HepG2 (cell line): Measurements from ENCODE around the gene WDR87. TPM values are rescaled to one million over a fixed set of nuclear protein-coding genes. Genes with fewer than 3 reads are reported as not detected.

Source experiments
- CEBPZ ChIP-seq: IDR thresholded peaks from 2 replicates; pipeline ENCODE4 v1.6.1; 2012; ENCODE audit warnings: low read length, improper control_type of control experiment
- FOXO1 ChIP-seq: sonication (generic); formaldehyde crosslinking; IDR thresholded peaks from 2 replicates; pipeline ENCODE4 v1.4.0; 2020; ENCODE audit warnings: missing genetic modification reagents
- FUBP1 ChIP-seq: sonication (generic); formaldehyde crosslinking; IDR thresholded peaks from 2 replicates; pipeline ENCODE4 v1.5.1; 2020; ENCODE audit warnings: missing genetic modification reagents, mild to moderate bottlenecking, borderline replicate concordance
- GMEB1 ChIP-seq: sonication (generic); formaldehyde crosslinking; IDR thresholded peaks from 2 replicates; pipeline ENCODE4 v1.5.1; 2020; ENCODE audit warnings: missing genetic modification reagents, mild to moderate bottlenecking, borderline replicate concordance
- KLF9 ChIP-seq: IDR thresholded peaks from 2 replicates; pipeline ENCODE4 v1.6.1; 2016; ENCODE audit warnings: low read depth
- SKIL ChIP-seq: sonication (generic); formaldehyde crosslinking; IDR thresholded peaks from 2 replicates; pipeline ENCODE4 v1.8.0; 2022; ENCODE audit warnings: missing genetic modification reagents, mild to moderate bottlenecking, moderate library complexity, borderline replicate concordance
- SMC3 ChIP-seq: IDR thresholded peaks from 2 replicates; pipeline ENCODE4 v1.6.1; 2011; ENCODE audit warnings: low read length, improper control_type of control experiment
- SUZ12 ChIP-seq: fragments of 150-350 bp; IDR thresholded peaks from 2 replicates; pipeline ENCODE4 v1.6.1; 2014; ENCODE audit warnings: low read depth, low read length
- TEF ChIP-seq: sonication (generic); formaldehyde crosslinking; IDR thresholded peaks from 2 replicates; pipeline ENCODE4 v1.5.0; 2020; ENCODE audit warnings: missing genetic modification reagents
- ZBED4 ChIP-seq: sonication (generic); formaldehyde crosslinking; IDR thresholded peaks from 2 replicates; pipeline ENCODE4 v1.4.0; 2020; ENCODE audit warnings: missing genetic modification reagents, borderline replicate concordance
- ZMYM3 ChIP-seq: sonication (generic); formaldehyde crosslinking; IDR thresholded peaks from 2 replicates; pipeline ENCODE4 v1.5.1; 2020; ENCODE audit warnings: mild to moderate bottlenecking, missing genetic modification reagents
- ZNF850 ChIP-seq: sonication (generic); formaldehyde crosslinking; conservative IDR thresholded peaks from 2 replicates; pipeline ENCODE4 v1.9.0; 2021; ENCODE audit warnings: mild to moderate bottlenecking, missing genetic modification reagents
- ZNF878 ChIP-seq: sonication (generic); formaldehyde crosslinking; IDR thresholded peaks from 2 replicates; pipeline ENCODE4 v1.8.1; 2023; ENCODE audit warnings: mild to moderate bottlenecking, missing genetic modification reagents, moderate library complexity
- polyA plus RNA-seq, 8 experiments: library from polyadenylated mRNA; depleted of rRNA in 3 of 8; stranded (reverse) in 7 of 8; unstranded in 1 of 8; fragments of >200 nt; fragmentation: Illumina TruSeq in 4 of 8; extraction: Trizol in 4 of 8; gene quantifications; 2 replicates each; pipeline versions ENCODE4 v1.2.1 to v1.2.3, GENCODE V29; 2011 to 2016; ENCODE audit warnings: low read depth in 4 of 8, missing spikeins in 1 of 8, mixed read lengths in 1 of 8; ENCODE audit not compliant: insufficient read depth in 1 of 8
- total RNA-seq, 5 experiments: library from RNA; depleted of rRNA; stranded (reverse); fragments of >200 nt; fragmentation: Illumina TruSeq; extraction: Trizol; gene quantifications; 2 replicates each; pipeline ENCODE4 v1.2.3, GENCODE V29; 2016; ENCODE audit warnings: low read depth in 1 of 5

The WDR87 gene
- total and polyA plus RNA-seq, 2 of the 13 experiments (the other 11 are each of a cell fraction or from before 2014, with no cell fraction given) = not detected

GRCh38 chr19:37906869-37907734 is 708 bp upstream of the WDR87 start, which contains the start of gene SIPA1L3 (continued):
- no peak; the same call in 1 of the 2 replicates for TF ChIP-seq ZNF878 (CRISPR knock-in tag)
- no peak for TF ChIP-seq TEF (CRISPR knock-in tag)
- TF ChIP-seq FOXO1 = peak; percentile 25; the same call in 1 of the 2 replicates
- TF ChIP-seq SUZ12 = peak; percentile 87
- TF ChIP-seq ZMYM3 (CRISPR knock-in tag) = no peak
- TF ChIP-seq CEBPZ = no peak
- no peak for TF ChIP-seq SMC3
- no peak for TF ChIP-seq ZBED4
- TF ChIP-seq KLF9 (CRISPR knock-in tag) = peak; percentile 82; the same call in 1 of the 2 replicates
- peak; percentile 90 for TF ChIP-seq GMEB1
- no peak for TF ChIP-seq FUBP1
- no peak for TF ChIP-seq ZNF850 (CRISPR knock-in tag)
- no peak for TF ChIP-seq SKIL (CRISPR knock-in tag)
